HepG2 (cell line): Measurements from ENCODE around the gene SBNO1. TPM values are rescaled to one million over a fixed set of nuclear protein-coding genes. Genes with fewer than 3 reads are reported as not detected.

Experiments used
- ATAC-seq: fragments of 200-7000 bp; cut with Tn5 transposase; 3 replicates; pipeline ENCODE4 v1.9.1; 2020; ENCODE audit warnings: mild to moderate bottlenecking, moderate library complexity
- BruUV-seq: library from RNA; stranded (reverse); fragments of 400-500 nt; replicated peaks from 2 replicates; lab custom pipeline; 2021; lab: Mats Ljungman, UMichigan
- CTCF ChIA-PET: fragments of 300-600 bp; formaldehyde crosslinking; extraction: SDS; loops from one replicate; lab custom pipeline; 2021; ENCODE audit warnings: low total read pairs, inconsistent platforms, low intra/inter-chr PET ratio; lab: Yijun Ruan, JAX
- POLR2A ChIA-PET: fragments of 350-600 bp; sonication (Branson Sonifier 250); formaldehyde crosslinking; loops from one replicate; lab custom pipeline; 2020; ENCODE audit warnings: antibody characterized with exemption, inconsistent platforms; lab: Yijun Ruan, JAX
- DNase-seq: peaks from one replicate; pipeline ENCODE4 v3.0.0-alpha.2; 2015; ENCODE audit warnings: low spot score
- FAIRE-seq: peaks from 3 replicates; lab custom pipeline; 2011; peaks lifted over from hg19 to GRCh38; lab: Jason Lieb, UNC
- H2AFZ ChIP-seq: one replicate; pipeline ENCODE4 v1.6.1; 2011; ENCODE audit warnings: low read length, inconsistent platforms
- H3K27ac ChIP-seq: fragments of 300-600 bp; 3 replicates; pipeline ENCODE4 v1.8.0; 2011; ENCODE audit warnings: mixed run types, mild to moderate bottlenecking, mixed read lengths, low read length, inconsistent platforms; ENCODE audit not compliant: insufficient read depth; ENCODE audit errors: extremely low read length
- H3K27me3 ChIP-seq, 2 experiments: fragments of 200-600 bp in 1 of 2; 2 replicates in 1 of 2; 3 replicates in 1 of 2; pipeline versions ENCODE4 v1.6.0 to v1.8.0; 2011; ENCODE audit warnings: low read length in 2 of 2, mild to moderate bottlenecking in 2 of 2, moderate library complexity in 2 of 2, inconsistent platforms in 1 of 2; ENCODE audit not compliant: insufficient read depth in 2 of 2, control insufficient read depth in 1 of 2
- H3K36me3 ChIP-seq, 2 experiments: fragments of 200-600 bp in 1 of 2; replicated peaks in 1 of 2; 2 replicates in 1 of 2; 3 replicates in 1 of 2; pipeline versions ENCODE4 v1.5.1 to v1.8.0; 2011; ENCODE audit warnings: low read length in 2 of 2, inconsistent platforms in 1 of 2; ENCODE audit not compliant: insufficient read depth in 2 of 2, control insufficient read depth in 1 of 2
- H3K4me1 ChIP-seq: 2 replicates; pipeline ENCODE4 v1.5.1; 2012; ENCODE audit warnings: low read length, inconsistent platforms; ENCODE audit not compliant: insufficient read depth
- H3K4me2 ChIP-seq: 2 replicates; pipeline ENCODE4 v1.6.0; 2011; ENCODE audit warnings: low read depth, low read length, inconsistent platforms
- H3K4me3 ChIP-seq, 3 experiments: fragments of 200-600 bp in 1 of 3; sonication (generic), shearing (Covaris generic) in 1 of 3; replicated peaks in 1 of 3; 2 replicates each; pipeline ENCODE4 v1.5.1; 2011 to 2016; ENCODE audit warnings: low read length in 3 of 3, inconsistent platforms in 2 of 3, low read depth in 2 of 3, mild to moderate bottlenecking in 2 of 3, control low read depth in 1 of 3, mixed read lengths in 1 of 3; ENCODE audit not compliant: insufficient read depth in 1 of 3
- H3K79me2 ChIP-seq: one replicate; pipeline ENCODE4 v1.6.1; 2011; ENCODE audit warnings: low read length, inconsistent platforms; ENCODE audit not compliant: insufficient read depth
- H3K9ac ChIP-seq: 2 replicates; pipeline ENCODE4 v1.6.0; 2011; ENCODE audit warnings: mild to moderate bottlenecking, low read depth, low read length, inconsistent platforms; ENCODE audit not compliant: insufficient read depth
- H3K9me3 ChIP-seq: 2 replicates; pipeline ENCODE4 v1.5.1; 2012; ENCODE audit warnings: mild to moderate bottlenecking, low read length
- H4K20me1 ChIP-seq: 2 replicates; pipeline ENCODE4 v1.6.0; 2011; ENCODE audit warnings: inconsistent platforms, mild to moderate bottlenecking, low read length, moderate library complexity; ENCODE audit not compliant: insufficient read depth
- BRD4 ChIP-seq: sonication (generic); formaldehyde crosslinking; IDR thresholded peaks from 2 replicates; pipeline ENCODE4 v1.4.0; 2020; ENCODE audit warnings: missing genetic modification reagents
- EEA1 ChIP-seq: sonication (generic); formaldehyde crosslinking; IDR thresholded peaks from 2 replicates; pipeline ENCODE4 v1.5.1; 2020; ENCODE audit warnings: mild to moderate bottlenecking, missing genetic modification reagents, borderline replicate concordance
- GABPA ChIP-seq, 2 experiments: IDR thresholded peaks; 2 replicates each; pipeline ENCODE4 v1.6.1; 2011 to 2016; ENCODE audit warnings: low read depth in 2 of 2, low read length in 1 of 2, missing biosample characterization in 1 of 2, missing genetic modification characterization in 1 of 2
- HINFP ChIP-seq: sonication (generic); formaldehyde crosslinking; IDR thresholded peaks from 2 replicates; pipeline ENCODE4 v1.4.0; 2020; ENCODE audit warnings: low read depth, mild to moderate bottlenecking, missing genetic modification reagents
- HNF1A ChIP-seq, 2 experiments: sonication (generic) in 1 of 2; formaldehyde crosslinking in 1 of 2; IDR thresholded peaks; 2 replicates each; pipeline versions ENCODE4 v1.4.0 to v1.6.1; 2016 to 2020; ENCODE audit warnings: borderline replicate concordance in 1 of 2, low read depth in 1 of 2, mild to moderate bottlenecking in 1 of 2, missing genetic modification reagents in 1 of 2
- RFXAP ChIP-seq: sonication (generic); formaldehyde crosslinking; IDR thresholded peaks from 2 replicates; pipeline ENCODE4 v1.4.0; 2020; ENCODE audit warnings: missing genetic modification reagents, borderline replicate concordance
- SP5 ChIP-seq: IDR thresholded peaks from 2 replicates; pipeline ENCODE4 v1.6.1; 2016; ENCODE audit warnings: low read depth, borderline replicate concordance
- TCF7L2 ChIP-seq: IDR thresholded peaks from 2 replicates; pipeline ENCODE4 v1.6.1; 2011; ENCODE audit warnings: mild to moderate bottlenecking, low read depth, low read length, moderate library complexity
- TEAD2 ChIP-seq: sonication (generic); formaldehyde crosslinking; IDR thresholded peaks from 2 replicates; pipeline ENCODE4 v1.9.0; 2021; ENCODE audit warnings: missing genetic modification reagents
- YEATS2 ChIP-seq: sonication (generic); formaldehyde crosslinking; IDR thresholded peaks from 2 replicates; pipeline ENCODE4 v1.4.0; 2020; ENCODE audit warnings: missing genetic modification reagents, borderline replicate concordance
- ZNF17 ChIP-seq: sonication (generic); formaldehyde crosslinking; IDR thresholded peaks from 2 replicates; pipeline ENCODE4 v1.5.0; 2020; ENCODE audit warnings: mild to moderate bottlenecking, missing genetic modification reagents
- ZNF503 ChIP-seq: sonication (generic); formaldehyde crosslinking; IDR thresholded peaks from 2 replicates; pipeline ENCODE4 v1.4.0; 2020; ENCODE audit warnings: missing genetic modification reagents
- ZNF652 ChIP-seq: IDR thresholded peaks from 2 replicates; pipeline ENCODE4 v1.6.1; 2016; ENCODE audit warnings: low read depth, borderline replicate concordance
- ZSCAN9 ChIP-seq: IDR thresholded peaks from 2 replicates; pipeline ENCODE4 v1.6.1; 2016; ENCODE audit warnings: borderline replicate concordance
- WGBS: methylation state at CpG from one replicate; pipeline ENCODE4 v1.1.6; 2017; ENCODE audit warnings: low lambda C conversion rate; 5-methylcytosine and 5-hydroxymethylcytosine counted together
- in situ Hi-C: cut with HindIII; loops from 2 replicates; pipeline ENCODE4 v1.10.0; 2017; ENCODE audit warnings: low pct_unique_long_range_greater_than_20kb; ENCODE audit not compliant: extremely low pct_ligation_motif_present
- intact Hi-C: fragments of 100-400 bp; cut with micrococcal nuclease; formaldehyde crosslinking; loops from one replicate; pipeline ENCODE4 v1.10.0; 2022; ENCODE audit not compliant: unreplicated experiment
- polyA plus RNA-seq, 8 experiments: library from polyadenylated mRNA; depleted of rRNA in 3 of 8; stranded (reverse) in 7 of 8; unstranded in 1 of 8; fragments of >200 nt; fragmentation: Illumina TruSeq in 4 of 8; extraction: Trizol in 4 of 8; gene quantifications; 2 replicates each; pipeline versions ENCODE4 v1.2.1 to v1.2.3, GENCODE V29; 2011 to 2016; ENCODE audit warnings: low read depth in 4 of 8, missing spikeins in 1 of 8, mixed read lengths in 1 of 8; ENCODE audit not compliant: insufficient read depth in 1 of 8
- total RNA-seq, 5 experiments: library from RNA; depleted of rRNA; stranded (reverse); fragments of >200 nt; fragmentation: Illumina TruSeq; extraction: Trizol; gene quantifications; 2 replicates each; pipeline ENCODE4 v1.2.3, GENCODE V29; 2016; ENCODE audit warnings: low read depth in 1 of 5
- TF ChIP-seq, protein P1 (sequence below): IDR thresholded peaks from 2 replicates; pipeline ENCODE4 v1.6.1; 2016; ENCODE audit warnings: low read depth
- TF ChIP-seq, protein P2 (sequence below): sonication (generic); formaldehyde crosslinking; IDR thresholded peaks from 2 replicates; pipeline ENCODE4 v1.8.1; 2023; ENCODE audit warnings: mild to moderate bottlenecking, missing genetic modification reagents, borderline replicate concordance

SBNO1 gene
- total and polyA plus RNA-seq, 2 of the 13 experiments (the other 11 are each of a cell fraction or from before 2014, with no cell fraction given), result 10.9 to 40.2 TPM

DNA sequence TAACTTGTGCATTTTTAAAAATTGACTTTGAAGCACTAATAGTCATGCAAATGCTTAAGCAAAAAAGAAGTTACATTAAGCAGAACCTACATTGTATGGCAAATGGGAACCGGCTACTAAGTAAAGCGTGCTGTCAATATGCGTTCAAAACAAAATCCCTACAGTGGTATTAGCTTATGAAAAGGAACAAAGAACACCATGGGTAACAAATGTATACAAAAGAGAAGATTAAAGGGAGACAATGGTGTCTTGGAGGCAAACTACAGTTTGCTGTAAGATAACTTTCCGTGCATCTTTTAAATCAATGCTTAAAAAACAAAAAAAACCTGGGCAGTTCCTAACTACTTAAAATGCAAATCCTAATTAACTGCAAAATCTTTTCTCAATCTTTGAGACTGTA is 103.5 kb downstream of the SBNO1 start:
- Histone ChIP-seq H3K4me2 (no peak overlapping the region), H3K36me3 (peaks cover 27 to 72% of the 10 kb centered on the region in 2 experiments), H3K4me3 (no peak overlapping the region), H3K79me2 (peaks cover 7% of the 10 kb centered on the region), H4K20me1 (no peaks in the 10 kb centered on the region), H3K4me1 (no peaks in the 10 kb centered on the region), H3K9me3 (no peaks in the 10 kb centered on the region), H3K27me3 (no peaks in the 10 kb centered on the region), H3K9ac (no peak overlapping the region), H2AFZ (no peak overlapping the region), H3K27ac (no peak overlapping the region)
- ATAC-seq, result no peak
- DNase-seq, result no peak
- BruUV-seq, result TSS peak; percentile 55
- POLR2A ChIA-PET, result no interaction called here
- no peak for FAIRE-seq
- in situ Hi-C loops, result no loop called here
- 99% methylated on average over 4 of the region's 4 CpGs for WGBS
- CTCF ChIA-PET, result no interaction called here
- intact Hi-C loops, result no loop called here
- no peak for TF ChIP-seq TEAD2 (CRISPR knock-in tag)
- TF ChIP-seq, protein P1, sequence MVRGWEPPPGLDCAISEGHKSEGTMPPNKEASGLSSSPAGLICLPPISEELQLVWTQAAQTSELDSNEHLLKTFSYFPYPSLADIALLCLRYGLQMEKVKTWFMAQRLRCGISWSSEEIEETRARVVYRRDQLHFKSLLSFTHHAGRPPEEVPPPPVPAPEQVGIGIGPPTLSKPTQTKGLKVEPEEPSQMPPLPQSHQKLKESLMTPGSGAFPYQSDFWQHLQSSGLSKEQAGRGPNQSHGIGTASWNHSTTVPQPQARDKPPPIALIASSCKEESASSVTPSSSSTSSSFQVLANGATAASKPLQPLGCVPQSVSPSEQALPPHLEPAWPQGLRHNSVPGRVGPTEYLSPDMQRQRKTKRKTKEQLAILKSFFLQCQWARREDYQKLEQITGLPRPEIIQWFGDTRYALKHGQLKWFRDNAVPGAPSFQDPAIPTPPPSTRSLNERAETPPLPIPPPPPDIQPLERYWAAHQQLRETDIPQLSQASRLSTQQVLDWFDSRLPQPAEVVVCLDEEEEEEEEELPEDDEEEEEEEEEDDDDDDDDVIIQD, result no peak
- TF ChIP-seq BRD4, result no peak
- no peak for TF ChIP-seq ZNF503 (CRISPR knock-in tag)
- TF ChIP-seq SP5 (CRISPR knock-in tag), result no peak
- TF ChIP-seq HINFP (CRISPR knock-in tag), result no peak
- TF ChIP-seq EEA1 (CRISPR knock-in tag), result no peak
- TF ChIP-seq ZSCAN9 (CRISPR knock-in tag), result no peak
- TF ChIP-seq TCF7L2, result no peak
- TF ChIP-seq, protein P2, sequence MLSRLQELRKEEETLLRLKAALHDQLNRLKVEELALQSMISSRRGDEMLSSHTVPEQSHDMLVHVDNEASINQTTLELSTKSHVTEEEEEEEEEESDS (CRISPR knock-in tag), result no peak
- TF ChIP-seq ZNF652 (CRISPR knock-in tag), result no peak
- TF ChIP-seq YEATS2 (CRISPR knock-in tag), result no peak
- TF ChIP-seq RFXAP (CRISPR knock-in tag), result no peak
- TF ChIP-seq HNF1A (IDR thresholded peaks at IDR 0.05; ENCODE audit: low read depth), result no peak
- no peak for TF ChIP-seq HNF1A (CRISPR knock-in tag; IDR thresholded peaks at IDR 0.05; ENCODE audit: borderline replicate concordance)
- no peak for TF ChIP-seq GABPA (IDR thresholded peaks at IDR 0.05; ENCODE audit: low read depth, low read length)
- no peak for TF ChIP-seq GABPA (CRISPR knock-in tag; IDR thresholded peaks at IDR 0.05; ENCODE audit: low read depth)
- TF ChIP-seq ZNF17 (CRISPR knock-in tag), result no peak
